Retinal pigment epithelial cell (primary cell): ENCODE results near the gene DENND4A.

ENCODE experiments used
- DNase-seq: peaks from one replicate; pipeline ENCODE4 v3.0.0-alpha.2; 2010; ENCODE audit warnings: low read depth
- H3K4me3 ChIP-seq: 2 replicates; pipeline ENCODE4 v1.5.1; 2011; ENCODE audit warnings: mild to moderate bottlenecking, low read length, control low read depth, moderate library complexity
- CTCF ChIP-seq: conservative IDR thresholded peaks from 2 replicates; pipeline ENCODE4 v1.5.1; 2011; ENCODE audit warnings: low read depth, low read length, control low read depth, inconsistent platforms

DENND4A gene

GRCh38 chr15:65638681-65639089 lies 153.4 kb downstream of the DENND4A start:
- no peak overlapping the region for H3K4me3 ChIP-seq
- peak; percentile 85 for TF ChIP-seq CTCF
- peak; percentile 19 for DNase-seq

GRCh38 chr15:65638109-65638508 lies 154.0 kb downstream of the DENND4A start:
- H3K4me3 ChIP-seq = no peak overlapping the region
- TF ChIP-seq CTCF = no peak
- no peak for DNase-seq

GRCh38 chr15:65634356-65634755 lies 157.7 kb downstream of the DENND4A start:
- no peak for TF ChIP-seq CTCF
- no peak for DNase-seq
- no peak overlapping the region for H3K4me3 ChIP-seq

GRCh38 chr15:65633752-65634151 lies 158.3 kb downstream of the DENND4A start:
- no peak for TF ChIP-seq CTCF
- DNase-seq = no peak
- H3K4me3 ChIP-seq = no peak overlapping the region

GRCh38 chr15:65632780-65633375 lies 159.2 kb downstream of the DENND4A start:
- no peak for DNase-seq
- no peak for TF ChIP-seq CTCF
- no peak overlapping the region for H3K4me3 ChIP-seq

GRCh38 chr15:65631503-65631902 lies 160.6 kb downstream of the DENND4A start:
- no peak for DNase-seq
- no peak for TF ChIP-seq CTCF
- H3K4me3 ChIP-seq = no peak overlapping the region

GRCh38 chr15:65630760-65631159 lies 161.3 kb downstream of the DENND4A start:
- DNase-seq = no peak
- no peak for TF ChIP-seq CTCF
- no peak overlapping the region for H3K4me3 ChIP-seq
